ENCODE measurements around the gene STK39.
"Not testable (repeated sequence)": the region's sequence is repeated elsewhere in the genome, so short reads cannot be mapped to it uniquely, and the experiment has no call there.

The STK39 gene

GRCh38 chr2:168247341-168248261, at the start of gene STK39:
STK39 (minus strand) TSS chr2:168247595; CDS start chr2:168247435, 160 bp downstream.
- DNase-seq, result peak; percentile 72

DNA sequence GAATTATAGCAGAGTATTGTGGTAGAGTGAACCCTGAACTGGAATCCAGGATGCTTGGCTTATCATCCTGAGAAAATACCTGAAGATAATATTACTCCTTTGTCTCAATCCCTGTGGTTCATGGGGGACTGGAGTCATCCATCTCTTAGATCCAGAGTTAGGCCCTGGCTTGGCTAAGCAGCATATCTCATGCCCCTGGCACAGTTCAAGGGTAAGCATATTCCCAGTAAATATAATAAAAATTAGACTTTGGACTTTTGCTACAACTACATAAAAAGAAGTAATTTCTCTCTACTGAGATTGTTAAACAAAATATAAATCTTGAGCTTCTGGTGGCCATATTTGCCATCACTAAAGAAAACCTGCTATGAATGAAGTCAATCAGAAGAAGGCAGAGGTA, 47.7 kb upstream of the STK39 start:
- no peak for DNase-seq

- DNase-seq, result no peak
Measured at GRCh38 chr2:168294409-168294808, 47.0 kb upstream of the STK39 start.

DNA sequence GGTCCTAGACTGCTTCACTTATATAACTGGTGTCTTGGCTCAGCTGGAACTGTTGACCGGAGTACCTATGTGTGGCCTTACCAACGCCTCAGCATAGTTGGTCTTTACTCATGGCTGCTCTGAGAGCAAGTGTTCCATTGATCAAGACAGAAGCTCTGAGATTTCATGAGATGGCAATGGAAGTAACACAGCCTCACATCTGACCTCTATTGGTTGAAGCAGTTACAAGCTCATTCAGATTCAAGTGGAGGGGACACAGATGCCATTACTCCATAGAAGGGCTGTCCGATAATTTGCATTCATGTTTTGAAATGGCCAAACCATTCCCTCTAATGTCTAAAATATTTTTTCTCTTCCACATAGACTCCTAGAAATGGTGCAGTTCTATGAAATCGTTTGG, 46.4 kb upstream of the STK39 start:
- no peak for DNase-seq

DNA sequence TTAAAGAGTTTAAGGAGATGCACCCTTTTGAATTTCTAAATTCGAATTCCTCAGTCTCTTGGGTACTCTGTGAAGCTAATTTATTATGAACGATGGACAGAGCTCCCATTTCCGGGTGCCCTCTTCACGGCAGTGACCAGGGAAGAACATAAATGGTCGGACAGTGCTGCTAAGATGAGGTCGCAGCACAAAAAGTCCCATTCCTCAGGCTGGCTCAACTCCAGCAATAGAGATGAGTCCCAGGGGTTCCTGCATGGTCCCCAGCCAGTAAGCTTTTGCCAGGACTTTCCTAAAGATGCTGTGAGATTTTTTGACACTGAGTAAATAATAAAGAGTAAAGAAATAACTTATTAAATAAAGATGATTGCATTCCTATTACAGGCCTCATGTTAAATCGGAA, 43.0 kb upstream of the STK39 start:
- no peak for DNase-seq

DNA sequence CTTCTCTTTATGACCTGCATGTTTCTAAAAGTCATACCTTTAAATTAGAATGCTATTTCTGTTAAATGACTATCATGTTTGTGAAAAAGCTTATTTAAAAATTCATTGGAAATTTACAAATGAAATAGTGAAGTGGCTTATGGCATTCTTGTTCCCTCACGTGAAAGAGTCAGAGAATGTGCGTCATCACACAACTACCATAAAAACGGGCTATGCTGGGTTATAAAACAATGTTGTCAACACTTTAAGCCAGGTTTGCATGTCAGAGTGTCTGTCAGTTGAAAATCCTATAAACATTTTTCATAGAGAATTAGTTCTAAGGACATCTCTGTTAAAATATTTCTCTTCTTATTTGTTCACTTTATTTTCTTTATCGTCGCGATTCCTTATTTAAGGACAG, 42.5 kb upstream of the STK39 start:
- DNase-seq, result no peak

DNA sequence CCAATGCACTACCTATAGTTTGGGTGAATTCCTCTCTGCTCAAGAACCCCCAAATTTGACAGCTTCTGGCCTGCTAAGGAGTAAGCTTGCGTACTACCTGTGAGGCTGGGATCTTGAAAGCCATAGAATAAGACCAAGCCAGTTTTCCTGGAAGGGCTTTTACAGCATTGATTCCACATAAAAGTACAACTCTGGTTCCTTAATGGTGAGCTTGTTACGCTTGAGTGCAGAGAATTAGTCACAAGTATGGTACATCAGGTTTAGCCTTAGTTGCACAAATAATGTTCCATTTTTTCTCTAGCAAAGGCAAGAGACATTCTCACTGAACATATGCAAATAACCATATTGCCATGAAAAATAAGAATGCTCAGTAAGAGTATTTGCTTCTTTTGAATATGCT, 39.1 kb upstream of the STK39 start:
- no peak for DNase-seq

DNA sequence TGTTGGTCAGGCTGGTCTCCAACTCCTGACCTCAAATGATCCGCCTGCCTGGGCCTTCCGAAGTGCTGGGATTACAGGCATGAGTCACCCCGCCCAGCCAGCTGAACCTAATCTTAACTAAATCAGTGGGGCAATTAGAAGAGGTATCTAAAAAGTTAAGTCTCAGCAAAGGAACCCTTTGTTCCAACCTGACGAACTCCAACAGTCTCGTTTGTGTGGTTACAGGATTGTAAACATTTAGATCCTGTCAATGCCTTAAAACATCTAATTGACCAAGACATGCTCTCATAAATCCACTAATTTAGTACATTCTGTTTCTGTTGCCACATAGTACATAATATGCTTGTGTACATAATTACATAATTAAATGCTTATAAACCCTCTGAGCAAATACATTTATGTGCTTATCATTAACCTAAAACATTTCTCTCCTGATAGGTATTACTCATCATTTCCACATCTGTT, 31.1 kb upstream of the STK39 start:
- no peak for DNase-seq

GRCh38 chr2:168277276-168277675, 29.9 kb upstream of the STK39 start:
- DNase-seq, result no peak

DNA sequence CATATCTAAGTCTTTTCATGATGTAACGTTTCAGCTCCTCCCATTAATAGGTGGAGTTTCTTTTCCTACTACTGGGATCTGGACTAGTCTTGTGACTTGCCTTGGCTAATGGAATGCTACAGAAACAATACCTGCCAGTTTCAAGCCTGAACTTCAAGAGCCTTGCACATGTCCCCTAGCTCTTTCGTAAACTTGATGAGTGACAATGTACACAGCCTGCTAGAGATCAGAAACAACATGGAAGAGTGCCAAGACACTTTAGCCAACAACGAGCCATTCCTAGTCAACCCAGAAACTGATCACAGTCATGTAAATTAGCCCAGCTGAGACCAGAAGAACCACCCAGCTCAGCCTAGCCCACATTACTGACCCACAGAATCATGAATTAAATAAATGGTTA, 24.8 kb upstream of the STK39 start:
- no peak for DNase-seq

GRCh38 chr2:168262926-168263325, 15.5 kb upstream of the STK39 start:
- DNase-seq, result not testable (repeated sequence)

DNA sequence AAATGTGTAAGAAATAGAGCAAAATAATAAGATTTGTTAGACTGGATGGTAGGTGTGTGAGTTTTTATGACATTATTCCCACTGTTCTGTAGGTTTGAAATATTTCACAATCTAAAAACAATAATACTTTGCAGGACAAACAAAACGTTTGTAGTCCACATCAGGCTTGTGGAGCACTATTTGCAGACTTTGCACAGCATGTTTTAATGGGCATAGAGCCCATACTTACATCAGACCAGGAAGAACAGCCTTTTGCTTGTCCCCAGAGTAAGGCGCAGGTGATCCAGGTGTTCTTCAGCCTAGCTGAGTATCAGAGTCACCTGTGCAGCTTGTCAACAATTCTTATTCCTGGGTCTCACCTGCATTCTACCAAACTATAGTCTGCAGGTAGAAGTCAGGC, 9.1 kb upstream of the STK39 start:
- DNase-seq, result peak; percentile 19

DNA sequence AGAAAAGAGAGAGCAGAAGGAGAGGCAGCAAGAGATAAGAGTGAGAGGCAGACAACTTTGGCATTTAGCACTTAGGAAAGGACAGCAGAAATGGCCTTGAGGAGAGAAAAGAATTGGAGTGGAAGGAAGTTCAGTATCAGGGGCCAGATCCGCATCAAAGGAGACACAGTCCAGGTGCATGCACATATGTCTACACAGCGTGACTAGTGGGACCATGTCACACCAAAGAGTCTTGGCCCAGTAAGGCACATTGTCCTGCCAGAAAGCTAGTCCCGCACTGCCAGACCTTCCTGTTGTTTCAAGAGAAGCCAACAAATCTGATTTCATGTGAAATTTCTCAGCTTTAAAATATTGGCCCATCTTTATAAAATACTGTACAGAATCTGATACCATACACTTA, 8.5 kb upstream of the STK39 start:
- DNase-seq, result no peak

GRCh38 chr2:168255103-168255502, 7.7 kb upstream of the STK39 start:
- no peak for DNase-seq

- no peak for DNase-seq
Measured at GRCh38 chr2:168254158-168254935, 7.0 kb upstream of the STK39 start.

GRCh38 chr2:168253379-168253778, 6.0 kb upstream of the STK39 start:
- DNase-seq, result no peak

GRCh38 chr2:168252976-168253375, 5.6 kb upstream of the STK39 start:
- no peak for DNase-seq

- DNase-seq, result peak; percentile 33
Measured at GRCh38 chr2:168246483-168247340, 683 bp downstream of the STK39 start.

GRCh38 chr2:168246072-168246482, 1.3 kb downstream of the STK39 start:
- peak; percentile 50 for DNase-seq

DNA sequence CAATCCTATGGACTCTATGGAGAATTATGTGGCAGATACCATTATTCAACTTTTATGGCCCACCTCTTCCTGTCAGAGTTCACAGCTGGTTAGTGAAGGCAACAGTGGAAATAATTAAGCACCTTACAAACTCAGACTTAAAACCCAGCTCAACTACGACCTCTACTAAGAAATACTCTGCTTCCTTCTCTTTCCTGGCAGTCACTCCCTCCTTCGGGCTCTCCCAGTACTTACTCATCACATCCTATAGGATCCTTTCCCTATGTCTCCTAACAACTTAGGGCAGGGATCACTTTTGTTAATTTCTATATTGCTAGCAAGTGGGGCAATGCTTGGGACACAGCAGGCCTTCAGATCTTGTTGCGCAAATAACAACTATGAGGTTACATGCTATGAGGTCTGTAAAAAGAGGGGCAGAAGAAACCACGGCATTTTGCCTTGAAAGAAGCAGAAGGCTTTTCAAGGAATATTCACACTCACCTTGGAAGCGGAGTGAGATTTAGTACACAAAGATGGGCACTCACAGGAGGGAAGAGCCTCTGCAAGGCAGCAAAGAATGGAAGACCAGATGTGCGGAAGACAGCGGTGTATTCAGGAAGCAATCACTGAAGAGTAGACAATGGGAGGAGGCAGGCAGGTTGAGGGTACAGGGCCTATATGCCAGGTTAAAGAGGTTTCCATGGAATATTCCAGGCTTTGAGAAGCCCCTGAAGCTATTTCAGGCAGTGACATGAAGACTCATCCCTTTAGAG, 2.1 kb downstream of the STK39 start:
- peak; percentile 5 for DNase-seq

- DNase-seq, result peak; percentile 56
Measured at GRCh38 chr2:168244318-168244717, 3.1 kb downstream of the STK39 start.

- DNase-seq, result no peak
Measured at GRCh38 chr2:168243061-168243460, 4.3 kb downstream of the STK39 start.
